ENCODE measurements around the gene ZFP57. TPM values are rescaled to one million over a fixed set of nuclear protein-coding genes. Genes with fewer than 3 reads are reported as not detected.

The ZFP57 gene
- total and polyA plus RNA-seq, 2 experiments from 2014 or later, result 0.59 to 0.84 TPM

DNA sequence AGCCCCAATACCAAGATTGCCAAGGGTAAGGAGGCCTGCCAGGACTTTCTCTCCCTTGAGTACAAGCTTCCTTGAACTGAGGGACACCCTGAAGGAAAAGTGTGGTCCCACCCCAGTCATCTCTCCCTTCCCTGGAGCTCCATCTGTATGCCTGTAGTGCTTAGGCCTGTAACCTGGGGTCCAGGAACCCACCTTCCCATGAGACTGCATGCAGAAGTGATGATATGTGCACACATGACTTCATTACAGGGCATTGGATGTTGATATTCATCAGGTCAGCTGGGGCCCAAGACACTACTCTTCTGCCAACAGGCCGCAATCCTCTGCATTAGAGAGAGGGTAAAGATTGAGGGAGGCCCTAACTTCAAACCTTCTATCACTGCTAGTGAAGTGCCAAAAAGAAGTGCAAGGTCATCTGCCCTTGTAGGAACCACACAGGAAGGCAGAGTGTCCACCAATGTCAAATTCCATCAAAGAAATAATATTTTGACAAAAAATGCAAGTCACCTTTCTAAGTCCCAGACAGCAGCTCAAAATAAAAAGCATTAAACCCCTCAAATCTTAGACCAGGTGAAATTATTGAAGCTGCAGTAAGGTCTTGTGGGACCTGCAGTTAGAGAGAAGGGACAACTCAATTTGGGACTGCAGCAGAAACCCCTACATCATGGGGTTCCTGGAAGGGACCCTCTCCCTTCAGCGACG lies 47.4 kb upstream of the ZFP57 start:
- no peaks in the 10 kb centered on the region for H3K36me3 Mint-ChIP-seq (ENCODE audit: low read depth)
- Histone ChIP-seq H3K4me3 (no peak overlapping the region), H3K9me2 (ENCODE audit: insufficient read depth) (no peaks in the 10 kb centered on the region; the same call in 1 of the 2 replicates), H2AFZ (no peak overlapping the region), H3F3A (replicated peaks; ENCODE audit: low read depth) (no peaks in the 10 kb centered on the region), H3K36me3 (ENCODE audit: insufficient read depth) (no peaks in the 10 kb centered on the region), H3K79me2 (replicated peaks; ENCODE audit: insufficient read depth) (no peaks in the 10 kb centered on the region), H3K27me3 (ENCODE audit: insufficient read depth) (peaks cover 37% of the 10 kb centered on the region), H4K20me1 (replicated peaks; ENCODE audit: insufficient read depth) (no peaks in the 10 kb centered on the region; the same call in 1 of the 2 replicates), H3K4me1 (ENCODE audit: insufficient read depth) (peaks cover 5% of the 10 kb centered on the region; the same call in 1 of the 2 replicates), H3K27ac (ENCODE audit: low read depth) (no peak overlapping the region), H3K4me2 (no peak overlapping the region)
- DNase-seq (ENCODE audit: low spot score) (no peak), ATAC-seq (no peak)
- TF ChIP-seq CREB1 (CRISPR knock-in tag; IDR thresholded peaks at IDR 0.05; ENCODE audit: low read depth) (no peak), EZH2phosphoT487 (IDR thresholded peaks at IDR 0.05; ENCODE audit: unreplicated experiment) (no peak), NANOG (IDR thresholded peaks at IDR 0.05; ENCODE audit: borderline replicate concordance) (no peak), EZH2 (IDR thresholded peaks at IDR 0.05; ENCODE audit: low read depth, unreplicated experiment) (no peak), STAT1 (IDR thresholded peaks at IDR 0.05; ENCODE audit: unreplicated experiment) (no peak)
- TF ChIP-seq, protein P1, sequence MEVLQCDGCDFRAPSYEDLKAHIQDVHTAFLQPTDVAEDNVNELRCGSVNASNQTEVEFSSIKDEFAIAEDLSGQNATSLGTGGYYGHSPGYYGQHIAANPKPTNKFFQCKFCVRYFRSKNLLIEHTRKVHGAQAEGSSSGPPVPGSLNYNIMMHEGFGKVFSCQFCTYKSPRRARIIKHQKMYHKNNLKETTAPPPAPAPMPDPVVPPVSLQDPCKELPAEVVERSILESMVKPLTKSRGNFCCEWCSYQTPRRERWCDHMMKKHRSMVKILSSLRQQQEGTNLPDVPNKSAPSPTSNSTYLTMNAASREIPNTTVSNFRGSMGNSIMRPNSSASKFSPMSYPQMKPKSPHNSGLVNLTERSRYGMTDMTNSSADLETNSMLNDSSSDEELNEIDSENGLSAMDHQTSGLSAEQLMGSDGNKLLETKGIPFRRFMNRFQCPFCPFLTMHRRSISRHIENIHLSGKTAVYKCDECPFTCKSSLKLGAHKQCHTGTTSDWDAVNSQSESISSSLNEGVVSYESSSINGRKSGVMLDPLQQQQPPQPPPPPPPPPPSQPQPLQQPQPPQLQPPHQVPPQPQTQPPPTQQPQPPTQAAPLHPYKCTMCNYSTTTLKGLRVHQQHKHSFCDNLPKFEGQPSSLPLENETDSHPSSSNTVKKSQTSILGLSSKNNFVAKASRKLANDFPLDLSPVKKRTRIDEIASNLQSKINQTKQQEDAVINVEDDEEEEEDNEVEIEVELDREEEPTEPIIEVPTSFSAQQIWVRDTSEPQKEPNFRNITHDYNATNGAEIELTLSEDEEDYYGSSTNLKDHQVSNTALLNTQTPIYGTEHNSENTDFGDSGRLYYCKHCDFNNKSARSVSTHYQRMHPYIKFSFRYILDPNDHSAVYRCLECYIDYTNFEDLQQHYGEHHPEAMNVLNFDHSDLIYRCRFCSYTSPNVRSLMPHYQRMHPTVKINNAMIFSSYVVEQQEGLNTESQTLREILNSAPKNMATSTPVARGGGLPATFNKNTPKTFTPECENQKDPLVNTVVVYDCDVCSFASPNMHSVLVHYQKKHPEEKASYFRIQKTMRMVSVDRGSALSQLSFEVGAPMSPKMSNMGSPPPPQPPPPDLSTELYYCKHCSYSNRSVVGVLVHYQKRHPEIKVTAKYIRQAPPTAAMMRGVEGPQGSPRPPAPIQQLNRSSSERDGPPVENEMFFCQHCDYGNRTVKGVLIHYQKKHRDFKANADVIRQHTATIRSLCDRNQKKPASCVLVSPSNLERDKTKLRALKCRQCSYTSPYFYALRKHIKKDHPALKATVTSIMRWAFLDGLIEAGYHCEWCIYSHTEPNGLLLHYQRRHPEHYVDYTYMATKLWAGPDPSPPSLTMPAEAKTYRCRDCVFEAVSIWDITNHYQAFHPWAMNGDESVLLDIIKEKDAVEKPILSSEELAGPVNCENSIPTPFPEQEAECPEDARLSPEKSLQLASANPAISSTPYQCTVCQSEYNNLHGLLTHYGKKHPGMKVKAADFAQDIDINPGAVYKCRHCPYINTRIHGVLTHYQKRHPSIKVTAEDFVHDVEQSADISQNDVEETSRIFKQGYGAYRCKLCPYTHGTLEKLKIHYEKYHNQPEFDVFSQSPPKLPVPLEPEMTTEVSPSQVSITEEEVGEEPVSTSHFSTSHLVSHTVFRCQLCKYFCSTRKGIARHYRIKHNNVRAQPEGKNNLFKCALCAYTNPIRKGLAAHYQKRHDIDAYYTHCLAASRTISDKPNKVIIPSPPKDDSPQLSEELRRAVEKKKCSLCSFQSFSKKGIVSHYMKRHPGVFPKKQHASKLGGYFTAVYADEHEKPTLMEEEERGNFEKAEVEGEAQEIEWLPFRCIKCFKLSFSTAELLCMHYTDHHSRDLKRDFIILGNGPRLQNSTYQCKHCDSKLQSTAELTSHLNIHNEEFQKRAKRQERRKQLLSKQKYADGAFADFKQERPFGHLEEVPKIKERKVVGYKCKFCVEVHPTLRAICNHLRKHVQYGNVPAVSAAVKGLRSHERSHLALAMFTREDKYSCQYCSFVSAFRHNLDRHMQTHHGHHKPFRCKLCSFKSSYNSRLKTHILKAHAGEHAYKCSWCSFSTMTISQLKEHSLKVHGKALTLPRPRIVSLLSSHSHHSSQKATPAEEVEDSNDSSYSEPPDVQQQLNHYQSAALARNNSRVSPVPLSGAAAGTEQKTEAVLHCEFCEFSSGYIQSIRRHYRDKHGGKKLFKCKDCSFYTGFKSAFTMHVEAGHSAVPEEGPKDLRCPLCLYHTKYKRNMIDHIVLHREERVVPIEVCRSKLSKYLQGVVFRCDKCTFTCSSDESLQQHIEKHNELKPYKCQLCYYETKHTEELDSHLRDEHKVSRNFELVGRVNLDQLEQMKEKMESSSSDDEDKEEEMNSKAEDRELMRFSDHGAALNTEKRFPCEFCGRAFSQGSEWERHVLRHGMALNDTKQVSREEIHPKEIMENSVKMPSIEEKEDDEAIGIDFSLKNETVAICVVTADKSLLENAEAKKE (CRISPR knock-in tag; IDR thresholded peaks at IDR 0.05), result no peak
- TF ChIP-seq, protein P2, sequence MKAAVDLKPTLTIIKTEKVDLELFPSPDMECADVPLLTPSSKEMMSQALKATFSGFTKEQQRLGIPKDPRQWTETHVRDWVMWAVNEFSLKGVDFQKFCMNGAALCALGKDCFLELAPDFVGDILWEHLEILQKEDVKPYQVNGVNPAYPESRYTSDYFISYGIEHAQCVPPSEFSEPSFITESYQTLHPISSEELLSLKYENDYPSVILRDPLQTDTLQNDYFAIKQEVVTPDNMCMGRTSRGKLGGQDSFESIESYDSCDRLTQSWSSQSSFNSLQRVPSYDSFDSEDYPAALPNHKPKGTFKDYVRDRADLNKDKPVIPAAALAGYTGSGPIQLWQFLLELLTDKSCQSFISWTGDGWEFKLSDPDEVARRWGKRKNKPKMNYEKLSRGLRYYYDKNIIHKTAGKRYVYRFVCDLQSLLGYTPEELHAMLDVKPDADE (IDR thresholded peaks at IDR 0.05), result no peak
- TF ChIP-seq, protein P3, sequence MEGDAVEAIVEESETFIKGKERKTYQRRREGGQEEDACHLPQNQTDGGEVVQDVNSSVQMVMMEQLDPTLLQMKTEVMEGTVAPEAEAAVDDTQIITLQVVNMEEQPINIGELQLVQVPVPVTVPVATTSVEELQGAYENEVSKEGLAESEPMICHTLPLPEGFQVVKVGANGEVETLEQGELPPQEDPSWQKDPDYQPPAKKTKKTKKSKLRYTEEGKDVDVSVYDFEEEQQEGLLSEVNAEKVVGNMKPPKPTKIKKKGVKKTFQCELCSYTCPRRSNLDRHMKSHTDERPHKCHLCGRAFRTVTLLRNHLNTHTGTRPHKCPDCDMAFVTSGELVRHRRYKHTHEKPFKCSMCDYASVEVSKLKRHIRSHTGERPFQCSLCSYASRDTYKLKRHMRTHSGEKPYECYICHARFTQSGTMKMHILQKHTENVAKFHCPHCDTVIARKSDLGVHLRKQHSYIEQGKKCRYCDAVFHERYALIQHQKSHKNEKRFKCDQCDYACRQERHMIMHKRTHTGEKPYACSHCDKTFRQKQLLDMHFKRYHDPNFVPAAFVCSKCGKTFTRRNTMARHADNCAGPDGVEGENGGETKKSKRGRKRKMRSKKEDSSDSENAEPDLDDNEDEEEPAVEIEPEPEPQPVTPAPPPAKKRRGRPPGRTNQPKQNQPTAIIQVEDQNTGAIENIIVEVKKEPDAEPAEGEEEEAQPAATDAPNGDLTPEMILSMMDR (conservative IDR thresholded peaks at IDR 0.05; ENCODE audit: low read depth in 2 of 2), result no peak
- peaks cover 25% of the 10 kb centered on the region for H3K27me3 Mint-ChIP-seq (ENCODE audit: insufficient read depth, low read depth, poor library complexity)
- H3K9me3 Mint-ChIP-seq, result no peaks in the 10 kb centered on the region
- H3K4me3 Mint-ChIP-seq, result no peak overlapping the region
- H3K27ac Mint-ChIP-seq, result no peak overlapping the region
- no peaks in the 10 kb centered on the region; the same call in 2 of the 3 replicates for H3K4me1 Mint-ChIP-seq

Measured in GM23338 (cell line).